Measurements from ENCODE around the gene NECTIN1.

DNA sequence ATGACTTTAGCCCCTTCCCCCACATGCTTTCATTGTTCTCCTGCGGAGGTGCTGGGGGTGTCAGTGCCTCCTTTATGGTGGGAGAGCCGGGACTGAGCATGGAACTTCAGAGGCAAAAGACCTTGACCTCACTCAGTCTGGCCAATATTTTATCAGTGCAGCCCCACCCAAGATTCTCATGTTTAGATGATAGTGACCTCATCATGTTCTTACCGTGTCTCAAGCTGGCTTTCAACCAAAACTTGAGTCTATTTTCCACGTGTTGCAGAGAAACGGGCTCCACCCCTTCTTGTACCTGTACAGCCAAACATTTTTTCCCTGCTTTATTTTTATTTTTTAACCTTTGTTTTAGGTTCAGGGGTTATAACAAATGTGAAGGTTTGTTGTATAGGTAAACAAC lies 47.7 kb upstream of the NECTIN1 start:
- TF ChIP-seq, protein P1, sequence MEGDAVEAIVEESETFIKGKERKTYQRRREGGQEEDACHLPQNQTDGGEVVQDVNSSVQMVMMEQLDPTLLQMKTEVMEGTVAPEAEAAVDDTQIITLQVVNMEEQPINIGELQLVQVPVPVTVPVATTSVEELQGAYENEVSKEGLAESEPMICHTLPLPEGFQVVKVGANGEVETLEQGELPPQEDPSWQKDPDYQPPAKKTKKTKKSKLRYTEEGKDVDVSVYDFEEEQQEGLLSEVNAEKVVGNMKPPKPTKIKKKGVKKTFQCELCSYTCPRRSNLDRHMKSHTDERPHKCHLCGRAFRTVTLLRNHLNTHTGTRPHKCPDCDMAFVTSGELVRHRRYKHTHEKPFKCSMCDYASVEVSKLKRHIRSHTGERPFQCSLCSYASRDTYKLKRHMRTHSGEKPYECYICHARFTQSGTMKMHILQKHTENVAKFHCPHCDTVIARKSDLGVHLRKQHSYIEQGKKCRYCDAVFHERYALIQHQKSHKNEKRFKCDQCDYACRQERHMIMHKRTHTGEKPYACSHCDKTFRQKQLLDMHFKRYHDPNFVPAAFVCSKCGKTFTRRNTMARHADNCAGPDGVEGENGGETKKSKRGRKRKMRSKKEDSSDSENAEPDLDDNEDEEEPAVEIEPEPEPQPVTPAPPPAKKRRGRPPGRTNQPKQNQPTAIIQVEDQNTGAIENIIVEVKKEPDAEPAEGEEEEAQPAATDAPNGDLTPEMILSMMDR (conservative IDR thresholded peaks at IDR 0.05; ENCODE audit: low read length): no peak
- TF ChIP-seq EZH2phosphoT487 (IDR thresholded peaks at IDR 0.05; ENCODE audit: borderline replicate concordance, low read depth, low read length): no peak

Data from OCI-LY7 (cell line).